HG02571 (cell line): Measurements from ENCODE around the gene MBD3L1.
A peak's percentile ranks its signal among the peaks of the same experiment; 100 is the strongest.

Source experiments
- ATAC-seq: cut with Tn5 transposase; IDR thresholded peaks from one replicate; pipeline ENCODE4 v1.9.1; 2021; ENCODE audit warnings: mild to moderate bottlenecking, moderate library complexity; ENCODE audit not compliant: unreplicated experiment

The MBD3L1 gene

DNA sequence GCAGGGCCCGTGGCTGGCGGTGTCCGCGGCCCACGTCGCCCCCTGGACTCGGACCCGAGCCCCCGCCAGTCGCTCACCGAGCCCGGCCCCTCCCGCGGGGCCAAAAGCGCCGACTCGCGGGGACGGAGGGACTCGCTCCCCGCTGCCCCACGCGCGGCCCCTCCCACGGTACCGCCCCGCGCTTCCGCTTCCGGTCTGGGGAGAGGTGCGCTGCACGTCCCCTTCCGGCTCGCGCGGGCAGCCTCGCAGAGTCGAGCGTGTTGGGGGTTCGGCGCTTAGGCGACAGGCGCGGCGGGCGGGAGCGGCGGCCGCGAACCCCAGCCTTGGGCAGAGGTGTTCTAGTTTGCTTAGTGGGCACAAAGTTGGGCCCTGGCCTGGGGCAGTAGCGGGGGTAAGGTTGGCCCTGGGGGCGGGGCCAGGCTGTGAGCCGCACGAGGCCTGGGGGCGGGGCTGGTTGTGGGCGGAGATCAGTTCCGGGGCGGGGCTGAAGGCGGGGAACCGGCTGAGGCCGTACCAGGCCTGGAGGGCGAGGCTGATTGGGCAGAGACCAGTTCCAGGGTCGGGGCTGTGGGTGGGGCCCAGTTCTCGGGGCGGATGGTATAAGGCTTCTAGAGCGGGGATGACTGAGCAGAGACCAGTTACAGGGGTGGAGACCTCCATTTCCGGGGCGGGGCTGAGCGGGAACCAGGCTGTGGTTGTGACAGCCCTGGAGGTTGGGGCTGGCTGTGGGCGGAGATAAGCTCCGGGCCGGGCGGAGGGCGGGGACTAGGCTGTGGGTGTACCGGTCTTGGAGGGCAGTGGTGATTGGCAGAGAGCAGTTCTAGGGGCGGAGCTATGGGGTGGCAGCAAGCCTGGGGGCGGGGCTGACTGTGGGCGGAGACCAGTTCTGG lies at the start of gene MBD3L1, which contains the start of gene ZNF558:
Gene MBD3L1 (plus strand): TSS at position 246 of the 890 bp plus-strand sequence. CDS start 10,302 bp downstream, outside the sequence.
Gene ZNF558 (minus strand): TSS at position 173 of the 890 bp plus-strand sequence. CDS start 9,645 bp downstream, outside the sequence.
- ATAC-seq: peak; percentile 83

DNA sequence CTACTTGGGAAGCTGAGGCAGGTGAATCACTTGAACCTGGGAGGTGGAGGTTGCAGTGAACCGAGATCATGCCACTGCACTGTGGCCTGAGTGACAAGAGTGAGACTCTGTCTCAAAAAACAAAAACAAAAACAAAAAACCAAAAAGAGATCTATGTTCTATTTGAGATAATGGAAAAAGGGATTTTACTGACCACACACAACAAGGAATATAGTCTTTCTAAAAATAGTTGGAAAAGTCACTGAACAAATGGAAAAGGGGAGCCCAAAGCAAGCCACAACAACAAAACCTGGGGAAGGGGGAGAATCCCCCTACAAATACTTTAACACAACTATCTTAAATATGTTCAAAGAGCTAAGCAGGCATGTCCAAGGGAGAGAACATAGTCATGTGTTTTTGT lies 37.4 kb upstream of the MBD3L1 start:
- ATAC-seq: no peak

DNA sequence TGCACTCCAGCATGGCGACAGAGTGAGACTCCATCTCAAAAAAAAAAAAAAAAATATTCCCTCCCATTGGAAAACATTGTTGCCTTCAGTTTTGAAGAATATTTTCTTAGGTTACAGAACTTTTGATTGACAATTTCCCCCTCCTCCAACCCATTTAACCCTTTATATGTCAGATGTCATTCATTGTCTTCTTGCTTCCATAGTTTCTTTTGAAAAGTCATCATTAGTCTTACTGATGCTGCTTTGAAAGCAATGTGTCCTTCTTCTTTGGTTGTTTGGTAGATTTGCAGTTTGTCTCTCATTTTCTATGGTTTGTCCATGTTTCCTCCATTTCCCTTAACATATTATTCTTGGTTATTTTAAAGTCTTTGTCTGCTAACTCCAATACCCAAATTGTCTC lies 25.5 kb upstream of the MBD3L1 start:
- ATAC-seq: no peak

DNA sequence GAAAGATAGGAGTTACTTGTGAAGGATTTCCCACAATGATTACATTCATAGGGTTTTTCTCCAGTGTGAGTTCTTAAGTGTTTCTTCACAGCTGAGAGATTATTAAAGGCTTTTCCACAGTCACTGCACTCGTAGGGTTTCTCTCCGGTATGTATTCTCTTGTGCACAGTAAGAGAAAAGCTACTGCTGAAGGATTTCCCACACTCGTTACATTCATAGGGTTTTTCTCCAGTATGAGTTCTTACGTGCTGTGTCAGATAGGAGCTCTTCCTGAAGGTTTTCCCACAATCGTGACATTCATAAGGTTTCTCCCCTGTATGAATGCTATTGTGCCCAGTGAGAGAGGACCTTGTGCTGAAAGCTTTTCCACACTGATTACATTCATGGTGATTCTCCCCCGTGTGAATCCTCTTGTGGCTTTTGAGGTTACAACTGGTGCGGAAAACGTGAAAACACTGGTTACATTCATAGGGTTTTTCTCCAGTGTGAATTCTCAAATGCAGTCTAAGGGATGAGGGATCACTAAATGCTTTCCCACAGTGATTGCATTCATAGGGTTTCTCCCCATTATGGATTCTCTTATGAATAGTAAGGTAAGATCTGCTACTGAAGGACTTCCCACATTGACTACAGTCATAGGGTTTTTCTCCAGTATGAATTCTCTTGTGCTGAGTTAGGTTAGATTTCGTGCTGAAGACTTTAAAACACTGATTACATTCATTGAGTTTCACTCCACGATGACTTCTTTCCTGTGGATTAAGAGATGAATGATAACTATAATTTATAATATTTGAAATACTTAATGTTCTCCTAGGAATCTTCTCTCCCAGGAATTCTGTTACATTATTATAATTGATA lies 20.6 kb upstream of the MBD3L1 start:
- no peak for ATAC-seq

DNA sequence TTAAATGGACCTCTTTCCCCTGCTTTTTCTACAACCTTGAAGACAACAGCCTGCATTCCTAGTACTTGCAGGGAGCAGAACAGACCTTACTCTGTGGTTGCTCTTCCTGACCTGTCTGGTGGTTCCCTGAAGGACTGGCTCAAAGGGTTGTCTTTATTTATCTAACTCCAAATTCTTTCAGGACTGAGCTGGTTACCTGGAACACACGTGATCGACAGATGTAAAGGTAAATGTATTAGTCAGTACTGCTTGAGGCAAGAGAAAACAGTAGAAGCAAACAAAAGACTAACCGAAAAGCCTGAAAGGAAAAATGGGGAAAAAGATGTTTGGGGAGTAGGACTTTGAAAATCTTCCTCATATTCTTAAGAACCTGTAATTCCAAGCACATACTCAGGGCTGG lies 18.0 kb upstream of the MBD3L1 start:
- ATAC-seq: no peak

DNA sequence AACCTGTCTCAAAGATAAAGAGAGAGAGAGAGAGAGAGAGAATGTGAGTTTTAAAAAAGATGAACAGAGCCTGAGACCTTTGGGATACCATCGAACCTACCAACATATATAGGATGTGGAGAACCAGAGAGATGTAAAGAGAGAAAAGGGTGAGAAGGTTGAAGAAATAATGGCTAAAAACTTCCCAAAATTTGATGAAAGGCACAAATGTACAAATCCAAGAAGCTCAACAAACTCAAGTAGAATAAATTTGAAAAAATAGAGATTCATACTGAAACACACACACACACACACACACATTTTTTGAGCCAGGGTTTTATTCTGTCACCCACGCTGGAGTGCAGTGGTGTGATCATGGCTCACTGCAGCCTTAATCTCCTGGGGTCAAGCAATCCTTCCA lies 16.4 kb upstream of the MBD3L1 start:
- ATAC-seq: no peak

DNA sequence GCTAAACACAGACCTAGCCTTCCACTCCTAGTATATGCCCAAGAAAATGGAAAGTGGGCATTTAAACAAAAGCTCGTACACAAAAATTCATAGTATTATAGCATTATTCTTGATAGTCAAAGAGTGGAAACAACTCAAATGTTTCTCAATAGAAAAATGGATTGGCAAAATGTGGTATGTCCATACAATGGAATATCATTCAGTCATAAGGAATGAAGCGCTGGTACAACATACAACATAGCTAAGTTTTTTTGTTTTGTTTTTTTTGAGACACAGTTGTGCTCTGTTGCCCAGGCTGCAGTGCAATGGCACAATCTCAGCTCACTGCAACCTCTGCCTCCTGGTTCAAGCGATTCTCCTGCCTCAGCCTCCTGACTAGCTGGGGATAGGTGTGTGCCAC lies 11.9 kb upstream of the MBD3L1 start:
- no peak for ATAC-seq

DNA sequence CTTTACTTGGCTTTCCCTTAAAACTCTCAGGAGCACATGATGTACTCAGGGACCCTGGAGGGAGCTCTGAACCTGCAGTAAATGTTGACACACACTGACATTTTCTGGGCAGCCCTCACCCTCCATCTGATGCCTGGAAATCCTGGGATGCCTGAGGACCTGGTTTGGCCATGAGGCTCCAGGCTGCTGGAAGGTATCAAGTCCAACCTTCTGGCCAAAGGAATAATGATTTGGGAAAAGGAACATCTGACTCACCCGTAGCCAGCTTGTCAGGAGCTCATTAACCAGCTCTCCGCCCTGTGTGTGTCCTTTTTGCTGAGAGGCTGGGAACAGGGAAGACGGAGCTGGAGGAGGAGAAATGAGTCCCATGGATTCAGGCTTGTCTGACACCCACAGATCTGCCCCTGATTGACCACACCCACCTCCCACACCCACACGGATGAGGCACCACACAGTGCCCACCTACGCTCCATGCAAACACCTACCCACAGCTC lies 10.4 kb upstream of the MBD3L1 start:
- no peak for ATAC-seq

DNA sequence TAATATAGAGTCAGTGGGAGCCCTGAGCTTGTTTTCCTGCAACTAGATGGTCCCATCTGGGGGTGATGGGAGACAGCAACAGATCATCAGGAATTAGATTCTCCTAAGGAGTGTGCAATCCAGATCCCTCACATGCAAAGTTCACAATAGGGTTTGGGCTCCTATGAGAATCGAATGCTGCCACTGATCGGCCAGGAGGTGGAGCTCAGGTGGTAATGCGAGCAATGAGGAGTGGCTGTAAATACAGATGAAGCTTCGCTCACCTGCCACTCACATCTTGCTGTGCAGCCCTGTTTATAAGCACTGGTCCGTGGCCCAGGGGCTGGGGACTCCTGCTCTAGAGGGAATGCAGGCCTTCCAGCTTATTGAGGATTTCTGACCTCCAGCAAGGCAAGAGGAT lies 5.8 kb upstream of the MBD3L1 start:
- no peak for ATAC-seq

DNA sequence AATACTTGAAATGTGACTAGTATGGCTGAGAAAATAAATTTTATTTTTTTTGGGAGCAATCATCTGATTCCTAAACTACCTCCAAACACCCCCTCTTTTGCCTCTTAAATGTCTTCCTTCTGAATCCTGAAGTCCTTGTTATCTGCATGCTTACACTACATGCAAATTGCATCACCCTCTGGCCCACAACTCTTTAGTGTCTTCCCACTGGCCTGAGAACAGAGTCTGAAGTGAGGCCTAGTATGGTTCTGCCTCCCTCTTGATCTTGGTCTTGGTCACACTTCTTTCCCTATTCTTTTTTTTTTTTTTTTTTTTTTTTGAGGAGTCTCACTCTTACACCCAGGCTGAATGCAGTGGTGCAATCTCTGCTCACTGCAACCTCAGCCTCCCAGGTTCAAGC lies 4.9 kb upstream of the MBD3L1 start:
- ATAC-seq: no peak

DNA sequence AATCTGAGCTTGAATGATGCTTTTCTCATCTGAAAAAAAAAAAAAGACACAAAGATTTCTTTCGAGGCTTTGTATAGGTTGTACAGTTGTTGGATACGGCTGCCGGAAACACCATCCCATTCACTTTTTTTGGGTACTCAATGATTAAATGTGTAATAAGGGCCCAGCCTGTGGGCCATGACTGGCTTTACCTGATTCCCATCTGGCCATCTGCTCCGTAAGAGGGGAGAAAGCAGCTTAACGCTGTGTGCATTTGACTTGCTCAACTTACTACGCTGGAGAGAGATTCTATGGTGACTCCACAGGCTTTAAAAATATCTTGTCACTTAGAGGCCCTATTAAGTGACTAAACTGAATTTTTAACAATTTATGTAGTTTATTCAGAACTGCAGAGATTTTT lies 804 bp upstream of the MBD3L1 start:
- no peak for ATAC-seq

DNA sequence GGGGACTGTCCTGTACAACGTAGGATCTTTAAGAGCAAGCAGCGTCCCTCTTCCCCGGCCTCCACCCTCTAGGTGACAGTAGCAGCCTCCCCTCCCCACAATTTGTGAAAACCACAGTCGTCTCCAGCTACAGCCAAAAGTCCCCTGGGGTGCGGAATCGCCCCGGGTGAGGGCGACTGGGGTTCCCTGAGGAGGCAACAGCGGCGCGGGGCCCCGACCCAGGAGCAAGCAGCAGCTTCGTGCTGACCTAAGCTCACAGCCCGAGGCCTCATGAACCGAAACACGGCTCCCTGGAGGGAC lies 395 bp upstream of the MBD3L1 start:
- peak; percentile 13 for ATAC-seq

DNA sequence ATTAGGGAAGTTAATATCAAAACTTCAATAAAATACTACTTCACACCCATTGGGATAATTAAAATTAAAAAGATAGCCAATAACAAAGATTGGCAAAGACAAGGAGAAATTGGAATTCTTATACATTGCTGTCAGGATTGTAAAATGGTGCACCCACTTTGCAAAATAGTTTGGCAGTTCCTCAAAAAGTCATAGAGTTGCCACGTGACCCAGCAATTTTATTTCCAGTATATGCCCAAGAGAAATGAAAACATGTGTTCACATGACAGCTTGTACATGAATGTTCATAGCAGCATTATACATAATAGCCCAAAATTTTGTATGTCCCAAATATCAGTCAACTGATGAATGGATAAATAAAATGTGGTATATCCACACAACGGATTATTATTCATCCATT lies 3.3 kb downstream of the MBD3L1 start:
- ATAC-seq: no peak

DNA sequence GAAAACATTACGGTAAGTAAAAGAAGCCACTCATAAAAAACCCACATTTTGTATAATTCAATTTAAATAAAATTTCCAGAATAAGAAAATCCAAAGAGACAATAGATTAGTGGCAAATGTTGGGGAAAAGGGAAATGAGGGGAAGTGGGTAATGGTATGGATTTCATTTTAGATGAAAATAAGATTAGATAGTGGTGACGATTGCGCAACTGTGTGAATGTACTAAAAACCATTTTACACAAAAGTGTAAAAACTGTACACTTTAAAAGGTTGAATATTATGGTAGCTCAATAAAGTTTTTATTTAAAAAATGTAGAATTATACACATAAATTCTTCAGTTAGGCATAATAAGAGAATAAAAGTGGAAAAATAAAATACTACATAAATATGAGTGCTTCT lies 3.7 kb downstream of the MBD3L1 start:
- ATAC-seq: no peak

DNA sequence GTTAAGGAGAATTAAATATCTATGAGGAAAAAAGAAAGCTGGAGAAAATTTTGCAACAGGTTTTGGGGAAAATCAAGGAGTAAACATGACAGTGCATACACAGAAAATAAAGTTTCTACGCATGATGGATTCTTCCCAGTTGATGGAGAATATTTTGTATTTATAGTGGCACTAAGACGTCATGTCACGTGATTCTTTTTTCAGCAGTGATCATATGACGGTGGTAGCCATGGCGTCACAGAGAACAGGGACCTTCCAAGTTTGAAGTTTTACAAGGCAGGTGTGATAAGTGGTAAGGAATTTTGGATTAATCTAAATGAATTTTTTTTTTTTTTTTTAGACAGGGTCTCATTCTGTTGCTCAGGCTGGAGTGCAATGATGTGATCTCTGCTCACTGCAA lies 8.5 kb downstream of the MBD3L1 start:
- ATAC-seq: no peak

DNA sequence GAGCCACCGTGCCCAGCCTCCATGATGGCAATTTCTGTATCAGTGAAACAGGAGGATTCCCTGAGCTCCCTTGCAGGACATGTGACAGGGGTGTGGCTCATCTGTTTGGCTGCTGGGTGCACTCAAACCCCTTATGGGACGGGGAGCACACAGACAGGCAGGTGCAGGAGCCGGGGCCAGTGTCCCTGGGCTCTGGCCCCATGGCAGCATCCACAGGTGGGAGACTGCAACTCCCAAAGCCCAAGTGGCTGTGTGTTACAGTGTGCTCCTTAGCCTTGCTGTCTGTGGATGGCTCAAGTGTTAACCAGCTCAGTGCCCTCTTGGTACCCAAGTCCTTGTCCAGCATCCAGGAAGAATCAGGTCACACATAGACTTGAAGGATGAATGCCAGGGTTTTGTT lies 14.6 kb downstream of the MBD3L1 start:
- no peak for ATAC-seq

DNA sequence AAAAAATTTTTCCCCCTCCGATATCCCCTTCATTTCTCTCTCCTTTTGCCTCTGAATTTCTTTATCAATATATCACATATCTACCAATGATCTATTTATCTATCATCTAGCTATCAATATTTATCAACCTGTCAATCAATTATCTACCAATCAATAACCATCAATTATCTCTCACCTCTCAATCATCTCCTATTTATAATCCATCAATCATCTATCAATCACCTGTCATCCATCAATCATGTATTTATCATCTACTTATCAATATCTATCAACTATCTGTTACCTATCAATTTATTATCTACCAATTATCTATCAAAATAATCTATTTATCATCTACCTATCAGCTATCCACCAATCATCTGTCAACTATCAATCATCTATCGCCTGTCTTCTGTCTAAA lies 17.1 kb downstream of the MBD3L1 start:
- ATAC-seq: no peak

DNA sequence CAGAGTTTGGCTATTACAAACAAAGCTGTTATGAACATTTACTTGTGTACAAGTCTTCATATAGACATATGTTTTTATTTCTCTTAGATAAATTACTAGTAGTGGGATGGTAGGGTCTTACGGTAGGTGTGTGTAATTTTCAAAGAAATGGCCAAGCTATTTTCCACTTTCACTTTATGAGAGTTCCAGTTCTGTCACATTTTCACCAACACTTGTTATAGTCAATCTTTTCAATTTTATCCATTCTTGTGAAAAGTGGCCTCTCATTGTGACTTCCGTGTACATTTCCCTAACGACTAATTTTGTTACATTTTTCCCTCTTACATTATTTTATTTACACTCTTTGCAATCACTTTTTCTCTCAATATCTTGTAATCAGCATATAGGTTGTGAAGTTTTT lies 18.3 kb downstream of the MBD3L1 start:
- no peak for ATAC-seq

DNA sequence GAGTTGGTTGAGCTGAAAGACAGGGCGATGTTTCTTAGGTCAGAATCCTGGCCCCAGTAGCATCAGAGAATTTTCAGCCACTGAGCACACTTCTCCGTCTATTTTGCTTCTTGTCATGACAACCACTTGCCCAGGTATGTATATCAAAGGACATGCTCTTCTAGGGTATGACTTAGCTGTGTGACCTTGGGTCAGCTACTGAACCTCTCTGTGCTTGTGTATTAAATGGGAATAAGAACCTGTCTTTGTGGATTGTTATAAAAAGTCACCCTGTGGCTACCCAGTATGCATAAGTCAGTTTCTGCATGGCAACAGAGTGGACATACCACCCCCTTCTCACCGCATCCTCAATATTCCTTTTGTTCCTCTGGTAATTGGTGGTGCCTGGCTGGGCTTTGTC lies 26.1 kb downstream of the MBD3L1 start:
- no peak for ATAC-seq

DNA sequence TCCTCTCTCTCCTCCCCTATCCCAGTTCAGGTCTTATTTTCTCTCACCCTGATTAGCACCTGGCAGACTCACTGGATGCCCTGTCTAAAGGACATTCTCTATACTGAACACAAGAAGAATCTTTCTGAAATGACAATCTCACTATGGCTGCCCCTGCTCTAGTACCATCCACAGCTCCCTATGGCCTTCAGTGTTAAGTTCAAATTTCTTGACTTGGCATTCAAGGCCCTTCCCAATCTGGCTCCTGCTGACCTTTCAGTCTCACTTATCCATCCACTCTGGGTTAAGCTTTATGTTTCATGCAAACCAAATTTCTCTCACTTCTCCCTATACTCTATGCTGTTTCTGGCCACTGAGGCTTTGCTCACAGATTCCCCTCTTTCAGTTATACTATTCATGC lies 34.2 kb downstream of the MBD3L1 start:
- ATAC-seq: no peak

DNA sequence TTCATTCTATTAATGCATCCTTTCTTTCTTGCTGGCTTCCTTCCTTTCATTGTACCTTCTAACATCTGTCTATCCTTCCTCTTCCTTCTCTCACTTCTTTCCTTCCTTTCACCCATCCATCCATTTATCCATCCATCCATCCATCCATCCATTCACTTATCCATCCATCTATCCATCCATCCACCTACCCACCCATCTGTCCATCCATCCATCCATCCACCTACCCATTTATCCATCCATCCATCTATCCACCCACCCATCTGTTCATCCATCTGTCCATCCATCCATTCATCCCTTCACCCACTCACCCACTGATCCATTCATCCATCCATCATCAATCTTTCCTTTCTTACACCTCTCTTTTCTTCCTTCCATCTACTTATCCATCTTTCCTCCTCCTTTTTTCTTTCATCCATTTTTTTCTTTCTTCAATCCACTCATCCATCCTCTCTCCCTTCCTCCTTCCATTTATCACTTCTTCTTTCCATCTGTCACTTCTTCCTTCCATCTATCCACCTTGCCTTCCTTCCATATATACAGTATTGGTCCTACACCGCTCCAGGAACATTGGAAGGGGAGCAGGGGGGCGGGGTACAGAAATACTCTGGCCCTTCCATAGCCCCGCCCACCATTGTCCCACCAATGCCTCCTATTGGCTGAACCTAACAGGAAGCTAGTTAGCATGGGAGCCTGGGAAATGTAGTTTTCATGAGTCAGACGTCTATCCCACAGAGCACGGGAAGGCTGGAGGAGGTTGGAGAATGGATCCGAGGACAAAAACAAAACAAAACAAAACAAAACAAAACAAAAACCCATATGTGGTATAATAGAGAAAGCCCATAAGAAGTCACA lies 45.9 kb downstream of the MBD3L1 start:
- ATAC-seq: no peak
